Natural killer cell (primary cell): ENCODE measurements around the gene ULK1. TPM values are rescaled to one million over a fixed set of nuclear protein-coding genes. Genes with fewer than 3 reads are reported as not detected.

Experiments used
- ATAC-seq, 3 donors: fragments of 150-1000 bp in 2 of 3; fragments of 200-7000 bp in 1 of 3; cut with Tn5 transposase; 1 replicate in 1 of 3; 2 replicates in 2 of 3; pipeline ENCODE4 v1.10.0; 2021; ENCODE audit warnings: mild to moderate bottlenecking in 2 of 3, moderate library complexity in 2 of 3
- DNase-seq, 2 donors: peaks; one replicate each; pipeline versions ENCODE4 v3.0.0 to v3.0.0-alpha.2; 2013 to 2021; ENCODE audit warnings: mixed read lengths in 1 of 2
- H3K27ac ChIP-seq: one replicate; pipeline ENCODE4 v1.5.1; 2013; ENCODE audit warnings: mild to moderate bottlenecking, low read length
- H3K27me3 ChIP-seq: one replicate; pipeline ENCODE4 v1.6.1; 2013; ENCODE audit warnings: low read length; ENCODE audit not compliant: control insufficient read depth, insufficient read depth
- H3K36me3 ChIP-seq: one replicate; pipeline ENCODE4 v1.6.1; 2013; ENCODE audit warnings: low read length; ENCODE audit not compliant: control insufficient read depth, insufficient read depth
- H3K4me1 ChIP-seq: one replicate; pipeline ENCODE4 v1.6.1; 2013; ENCODE audit warnings: low read length; ENCODE audit not compliant: control insufficient read depth, insufficient read depth
- H3K4me3 ChIP-seq: one replicate; pipeline ENCODE4 v1.5.1; 2013; ENCODE audit warnings: low read length
- H3K9me3 ChIP-seq: one replicate; pipeline ENCODE4 v1.6.1; 2013; ENCODE audit warnings: low read length; ENCODE audit not compliant: control insufficient read depth, insufficient read depth
- H3K27ac Mint-ChIP-seq, 2 donors: one replicate each; pipeline ENCODE4 v1.8.0; 2022; ENCODE audit warnings: mild to moderate bottlenecking in 2 of 2, mixed read lengths in 2 of 2, moderate library complexity in 1 of 2
- H3K27me3 Mint-ChIP-seq, 2 donors: one replicate each; pipeline ENCODE4 v1.8.0; 2022; ENCODE audit warnings: low read depth in 2 of 2, mixed read lengths in 2 of 2
- H3K36me3 Mint-ChIP-seq: one replicate; pipeline ENCODE4 v1.8.0; 2022; ENCODE audit warnings: mixed read lengths
- H3K4me1 Mint-ChIP-seq, 2 donors: one replicate each; pipeline ENCODE4 v1.8.0; 2022; ENCODE audit warnings: mixed read lengths in 2 of 2
- H3K4me3 Mint-ChIP-seq: one replicate; pipeline ENCODE4 v1.8.0; 2022; ENCODE audit warnings: mild to moderate bottlenecking, moderate library complexity, mixed read lengths
- H3K9me3 Mint-ChIP-seq, 2 donors: one replicate each; pipeline ENCODE4 v1.8.0; 2022; ENCODE audit warnings: mixed read lengths in 2 of 2
- CTCF ChIP-seq: fragments of 200-600 bp; IDR thresholded peaks from one replicate; pipeline ENCODE4 v1.8.0; 2022; ENCODE audit warnings: antibody characterized with exemption
- WGBS: methylation state at CpG from one replicate; pipeline ENCODE4 v1.1.7; 2013; ENCODE audit warnings: missing lambda C conversion rate; ENCODE audit not compliant: insufficient coverage; 5-methylcytosine and 5-hydroxymethylcytosine counted together
- intact Hi-C: fragments of 100-400 bp; cut with micrococcal nuclease; formaldehyde crosslinking; loops from one replicate; pipeline ENCODE4 v1.14.2; 2022
- total RNA-seq, 4 donors: library from RNA; stranded (reverse); fragments of 120-200 nt in 1 of 4; gene quantifications; one replicate each; pipeline versions ENCODE4 v1.2.3 to v1.2.4, GENCODE V29; 2013 to 2022

ULK1 gene
- total RNA-seq, 3 donors from 2014 or later (not counting 1 experiment from before 2014, with no cell fraction given) = 99.1 to 142 (median 123) TPM

DNA sequence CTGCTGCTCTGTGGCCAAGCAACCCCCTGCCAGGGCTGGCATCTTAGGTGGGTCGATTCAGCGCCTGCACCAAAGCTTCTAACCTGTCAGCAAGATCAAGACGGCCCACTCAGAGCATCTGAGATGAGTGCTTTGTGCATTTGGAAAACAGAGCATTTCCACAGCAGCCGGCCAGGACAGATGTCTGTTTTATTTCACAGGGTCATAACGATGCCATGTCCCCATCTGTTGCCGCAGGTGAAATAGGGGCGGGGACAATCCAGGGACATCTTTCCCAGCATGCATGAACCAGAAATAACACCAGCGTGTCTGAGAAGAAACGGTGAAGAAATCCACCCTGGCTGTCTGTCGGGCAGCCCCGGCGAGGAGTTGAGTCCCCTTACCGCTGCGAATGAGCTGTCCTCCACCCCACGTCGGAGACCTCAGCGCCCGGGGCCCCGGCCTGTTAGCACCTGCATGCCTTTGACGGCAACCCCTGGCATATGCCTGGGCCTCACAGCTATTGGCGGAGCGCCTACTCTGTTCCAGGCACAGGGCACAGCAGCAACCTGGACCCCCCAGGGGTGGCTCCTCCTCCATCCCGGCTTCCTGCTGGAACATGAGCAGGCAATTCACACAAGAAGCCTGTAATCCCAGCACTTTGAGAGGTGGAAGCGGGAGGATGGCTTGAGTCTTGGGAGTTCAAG is 30.6 kb upstream of the ULK1 start:
- Histone ChIP-seq H3K9me3 (no peaks in the 10 kb centered on the region), H3K4me1 (peaks cover 6% of the 10 kb centered on the region), H3K4me3 (no peak overlapping the region), H3K27ac (no peak overlapping the region), H3K27me3 (no peaks in the 10 kb centered on the region), H3K36me3 (no peaks in the 10 kb centered on the region)
- 90% methylated on average over 24 of the region's 24 CpGs for WGBS
- no peak overlapping the region for H3K27ac Mint-ChIP-seq
- ATAC-seq (no peak), DNase-seq (no peak)
- H3K27me3 Mint-ChIP-seq = peaks cover 0 to 3% of the 10 kb centered on the region in 2 donors
- H3K4me1 Mint-ChIP-seq = peaks cover 6 to 12% of the 10 kb centered on the region in 2 donors
- no peak overlapping the region for H3K4me3 Mint-ChIP-seq
- intact Hi-C loops = no loop called here
- H3K9me3 Mint-ChIP-seq = no peaks in the 10 kb centered on the region
- no peak for TF ChIP-seq CTCF
- H3K36me3 Mint-ChIP-seq = no peaks in the 10 kb centered on the region

DNA sequence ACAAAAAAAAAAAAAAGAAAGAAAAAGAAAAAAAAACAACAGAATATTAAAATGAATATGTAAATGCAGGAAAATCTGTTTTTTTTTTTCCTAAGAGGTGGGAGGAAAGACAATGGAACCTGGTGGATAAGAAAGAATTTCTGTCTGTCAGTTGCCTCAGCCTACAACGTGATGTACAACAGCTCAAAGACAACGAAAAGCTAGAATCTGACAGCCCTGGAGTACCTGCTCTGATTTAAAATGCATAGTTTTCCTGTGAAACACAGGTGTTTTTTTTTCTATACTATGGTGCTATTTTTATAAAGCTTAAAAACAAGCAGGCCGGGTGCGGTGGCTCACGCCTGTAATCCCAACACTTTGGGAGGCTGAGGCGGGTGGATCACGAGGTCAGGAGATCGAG is 30.0 kb upstream of the ULK1 start:
- H3K27ac ChIP-seq = no peak overlapping the region
- peaks cover 6% of the 10 kb centered on the region for H3K4me1 ChIP-seq
- H3K9me3 ChIP-seq = no peaks in the 10 kb centered on the region
- H3K4me3 ChIP-seq = no peak overlapping the region
- no peak for TF ChIP-seq CTCF
- WGBS = 96% methylated on average over 8 of the region's 8 CpGs
- Mint-ChIP-seq H3K9me3 (no peaks in the 10 kb centered on the region), H3K4me1 (peaks cover 6 to 12% of the 10 kb centered on the region in 2 donors), H3K36me3 (no peaks in the 10 kb centered on the region), H3K4me3 (no peak overlapping the region), H3K27ac (no peak overlapping the region), H3K27me3 (peaks cover 0 to 3% of the 10 kb centered on the region in 2 donors)
- no peaks in the 10 kb centered on the region for H3K27me3 ChIP-seq
- DNase-seq (no peak), ATAC-seq (no peak)
- intact Hi-C loops = no loop called here
- H3K36me3 ChIP-seq = no peaks in the 10 kb centered on the region

DNA sequence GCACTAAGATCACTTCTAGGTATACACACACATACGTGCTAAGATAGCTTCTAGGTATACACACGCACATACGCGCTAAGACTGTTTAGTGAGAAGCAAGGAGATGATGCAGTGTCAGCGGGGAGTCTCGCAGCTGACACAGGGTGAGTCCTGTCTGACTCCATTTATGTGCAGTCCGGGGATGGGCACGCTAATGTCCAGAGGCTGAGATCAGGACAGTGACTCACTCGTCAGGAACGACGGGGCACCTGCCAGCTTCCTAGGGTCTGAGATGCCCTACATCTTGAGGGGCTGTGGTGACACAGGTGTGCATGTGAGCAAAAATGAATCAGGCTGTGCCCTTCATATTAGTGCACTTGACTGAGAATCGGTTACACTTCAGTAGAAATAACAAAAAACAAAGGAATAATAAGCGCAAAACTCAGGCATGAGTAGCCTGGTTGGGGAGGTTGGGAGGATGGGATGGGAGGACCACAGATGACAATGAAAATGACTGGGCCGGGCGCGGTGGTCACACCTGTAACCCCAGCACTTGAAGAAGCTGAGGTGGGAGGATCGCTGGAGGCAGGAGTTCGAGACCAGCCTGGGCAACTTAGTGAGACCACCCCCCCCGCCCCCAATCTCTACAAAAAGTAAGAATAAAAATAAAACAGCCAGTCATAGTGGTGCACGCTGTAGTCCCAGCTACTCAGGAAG is 29.1 kb upstream of the ULK1 start:
- Histone ChIP-seq H3K4me1 (peaks cover 6% of the 10 kb centered on the region), H3K36me3 (no peaks in the 10 kb centered on the region), H3K27ac (no peak overlapping the region), H3K9me3 (no peaks in the 10 kb centered on the region), H3K27me3 (no peaks in the 10 kb centered on the region), H3K4me3 (no peak overlapping the region)
- Mint-ChIP-seq H3K27me3 (peaks cover 0 to 3% of the 10 kb centered on the region in 2 donors), H3K4me1 (peaks cover 2 to 11% of the 10 kb centered on the region in 2 donors), H3K4me3 (no peak overlapping the region), H3K9me3 (no peaks in the 10 kb centered on the region), H3K36me3 (no peaks in the 10 kb centered on the region), H3K27ac (no peak overlapping the region)
- ATAC-seq (no peak), DNase-seq (no peak)
- 92% methylated on average over 18 of the region's 20 CpGs for WGBS
- intact Hi-C loops = no loop called here
- TF ChIP-seq CTCF = no peak
